A673 (cell line): ENCODE results near the gene TRPM2.

ENCODE experiments used
- CTCF ChIP-seq: fragments of 300-800, 200-600 bp; sonication (generic); conservative IDR thresholded peaks from 2 replicates; pipeline ENCODE4 v1.5.1; 2017; ENCODE audit warnings: low read depth, mild to moderate bottlenecking, antibody characterized with exemption, low read length, moderate library complexity, mixed read lengths
- EZH2 ChIP-seq: fragments of 200-600 bp; sonication (generic); IDR thresholded peaks from 2 replicates; pipeline ENCODE4 v1.6.1; 2017; ENCODE audit warnings: borderline replicate concordance, low read depth, mild to moderate bottlenecking, mixed read lengths, antibody characterized with exemption, low read length; ENCODE audit not compliant: poor library complexity, severe bottlenecking

GRCh38 chr21:44337449-44337848, 16.0 kb upstream of the TRPM2 start:
- TF ChIP-seq CTCF, result no peak
- TF ChIP-seq EZH2, result no peak
